ENCODE results near the gene ACY1.
A peak's percentile ranks its signal among the peaks of the same experiment; 100 is the strongest.
"Not testable (repeated sequence)": the region's sequence is repeated elsewhere in the genome, so short reads cannot be mapped to it uniquely, and the experiment has no call there.

ACY1 gene

GRCh38 chr3:51986010-51986947, 2.9 kb downstream of the ACY1 start:
- no peak for DNase-seq

GRCh38 chr3:51987568-51987967, 4.2 kb downstream of the ACY1 start:
- no peak for DNase-seq

GRCh38 chr3:51988286-51989146, 5.2 kb downstream of the ACY1 start:
- no peak for DNase-seq

GRCh38 chr3:51990501-51990971, 7.2 kb downstream of the ACY1 start:
- not testable (repeated sequence) for DNase-seq

- DNase-seq = no peak
Measured at GRCh38 chr3:51992017-51992682, 8.8 kb downstream of the ACY1 start.

GRCh38 chr3:51993657-51994056, 10.3 kb downstream of the ACY1 start:
- DNase-seq = not testable (repeated sequence)

GRCh38 chr3:51994530-51994929, 11.2 kb downstream of the ACY1 start:
- no peak for DNase-seq

- DNase-seq = peak; percentile 95
Measured at GRCh38 chr3:51995346-51996163, 12.2 kb downstream of the ACY1 start, which contains the start of gene RPL29. Gene RPL29, minus strand, starts transcription at chr3:51995895. Its CDS starts 434 bp downstream, at chr3:51995461.

GRCh38 chr3:51997172-51997571, 13.8 kb downstream of the ACY1 start:
- no peak for DNase-seq

GRCh38 chr3:51997935-51998596, 14.7 kb downstream of the ACY1 start:
- no peak for DNase-seq

GRCh38 chr3:51998774-51999173, 15.4 kb downstream of the ACY1 start:
- no peak for DNase-seq

- DNase-seq = no peak
Measured at GRCh38 chr3:51999846-52000245, 16.5 kb downstream of the ACY1 start.

GRCh38 chr3:52001443-52001974, 18.2 kb downstream of the ACY1 start:
- DNase-seq = peak; percentile 90

- DNase-seq = no peak
Measured at GRCh38 chr3:52002748-52003147, 19.4 kb downstream of the ACY1 start.

- DNase-seq = peak; percentile 20
Measured at GRCh38 chr3:52004163-52004787, 20.9 kb downstream of the ACY1 start.

- DNase-seq = no peak
Measured at GRCh38 chr3:52004906-52005395, 21.6 kb downstream of the ACY1 start.

GRCh38 chr3:52005571-52005986, 22.2 kb downstream of the ACY1 start:
- peak; percentile 16 for DNase-seq

GRCh38 chr3:52006017-52006819, 22.9 kb downstream of the ACY1 start:
- no peak for DNase-seq

- no peak for DNase-seq
Measured at GRCh38 chr3:52006820-52007133, 23.4 kb downstream of the ACY1 start.

GRCh38 chr3:52007291-52007690, 24.0 kb downstream of the ACY1 start:
- DNase-seq = no peak
